MM.1S (cell line): ENCODE results near the gene COL13A1.

ENCODE experiments used
- DNase-seq: peaks from one replicate; pipeline ENCODE4 v3.0.0-alpha.2; 2015
- H2AFZ ChIP-seq: fragments of 300-600 bp; sonication (generic); 2 replicates; pipeline ENCODE4 v1.6.0; 2016; ENCODE audit warnings: antibody characterized with exemption, low read length
- H3F3A ChIP-seq: fragments of 300-600 bp; sonication (generic); 2 replicates; pipeline ENCODE4 v1.6.1; 2016; ENCODE audit warnings: mild to moderate bottlenecking, antibody characterized with exemption, low read length, moderate library complexity, mixed read lengths; ENCODE audit not compliant: insufficient read depth
- H3K27ac ChIP-seq: fragments of 300-600 bp; sonication (generic); 2 replicates; pipeline ENCODE4 v1.5.1; 2016; ENCODE audit warnings: mild to moderate bottlenecking, low read length
- H3K27me3 ChIP-seq: fragments of 300-600 bp; sonication (generic); replicated peaks from 2 replicates; pipeline ENCODE4 v1.6.0; 2016; ENCODE audit warnings: low read length; ENCODE audit not compliant: insufficient read depth
- H3K36me3 ChIP-seq: fragments of 300-600 bp; sonication (generic); replicated peaks from 2 replicates; pipeline ENCODE4 v1.6.1; 2016; ENCODE audit warnings: mild to moderate bottlenecking, low read length, mixed read lengths; ENCODE audit not compliant: insufficient read depth
- H3K4me1 ChIP-seq: fragments of 300-600 bp; sonication (generic); 2 replicates; pipeline ENCODE4 v1.6.1; 2016; ENCODE audit warnings: low read length, mixed read lengths
- H3K4me2 ChIP-seq: fragments of 300-600 bp; sonication (generic); 2 replicates; pipeline ENCODE4 v1.6.0; 2016; ENCODE audit warnings: low read depth, low read length
- H3K4me3 ChIP-seq: fragments of 300-600 bp; sonication (generic); 2 replicates; pipeline ENCODE4 v1.5.1; 2016; ENCODE audit warnings: low read length, mixed read lengths
- H3K79me2 ChIP-seq: fragments of 300-600 bp; sonication (generic); 2 replicates; pipeline ENCODE4 v1.6.1; 2016; ENCODE audit warnings: mixed run types, low read length, mixed read lengths
- H3K9ac ChIP-seq: fragments of 300-600 bp; sonication (generic); 2 replicates; pipeline ENCODE4 v1.6.1; 2016; ENCODE audit warnings: low read length, mixed read lengths
- H3K9me2 ChIP-seq: fragments of 300-600 bp; sonication (generic); replicated peaks from 2 replicates; pipeline ENCODE4 v1.6.1; 2016; ENCODE audit warnings: mild to moderate bottlenecking, low read length, mixed read lengths; ENCODE audit not compliant: insufficient read depth
- H3K9me3 ChIP-seq: fragments of 300-600 bp; sonication (generic); replicated peaks from 2 replicates; pipeline ENCODE4 v1.6.1; 2016; ENCODE audit warnings: mild to moderate bottlenecking, low read length, mixed read lengths; ENCODE audit not compliant: insufficient read depth
- H4K20me1 ChIP-seq: fragments of 300-600 bp; sonication (generic); 2 replicates; pipeline ENCODE4 v1.6.1; 2016; ENCODE audit warnings: mild to moderate bottlenecking, low read length, moderate library complexity, mixed read lengths; ENCODE audit not compliant: insufficient read depth
- EZH2 ChIP-seq: fragments of 300-600 bp; sonication (generic); optimal IDR thresholded peaks from 2 replicates; pipeline ENCODE3; 2017; ENCODE audit warnings: low read depth, mild to moderate bottlenecking, antibody characterized with exemption, low read length, mixed read lengths
- EZH2phosphoT487 ChIP-seq: fragments of 300-600 bp; sonication (generic); IDR thresholded peaks from 2 replicates; pipeline ENCODE4 v1.6.1; 2018; ENCODE audit warnings: antibody characterized with exemption, low read length
- TF ChIP-seq, protein P1 (sequence below): fragments of 300-600 bp; sonication (generic); IDR thresholded peaks from 2 replicates; pipeline ENCODE4 v1.5.1; 2016; ENCODE audit warnings: antibody characterized with exemption, low read length, mixed read lengths

The COL13A1 gene

DNA sequence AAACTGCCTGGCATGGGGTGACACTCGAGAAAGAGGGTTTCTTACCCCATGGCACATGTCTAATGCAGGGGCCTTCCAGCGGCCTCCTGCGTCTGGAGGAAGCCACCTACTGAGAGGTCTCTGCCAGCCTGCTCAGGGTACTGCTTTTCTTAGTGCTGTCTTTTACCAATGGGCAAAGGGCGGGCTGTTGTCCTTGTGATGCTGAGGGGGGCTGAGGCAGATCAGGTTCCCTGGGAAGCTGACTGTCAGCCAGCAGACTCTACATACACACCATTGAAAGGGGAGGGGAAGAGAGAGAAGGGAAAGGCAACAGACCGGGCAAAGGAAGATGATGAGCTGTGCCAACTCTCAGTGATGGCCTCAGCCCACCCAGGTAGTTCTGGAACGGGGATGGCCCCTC lies 48.7 kb downstream of the COL13A1 start:
- Histone ChIP-seq H2AFZ (no peak overlapping the region), H3K9me2 (no peaks in the 10 kb centered on the region), H3K4me2 (no peak overlapping the region), H3F3A (no peaks in the 10 kb centered on the region), H3K27me3 (peaks cover 49% of the 10 kb centered on the region), H3K79me2 (no peaks in the 10 kb centered on the region), H3K4me3 (no peak overlapping the region), H3K9ac (no peak overlapping the region), H3K4me1 (no peaks in the 10 kb centered on the region), H3K9me3 (no peaks in the 10 kb centered on the region), H3K36me3 (no peaks in the 10 kb centered on the region), H3K27ac (no peak overlapping the region), H4K20me1 (no peaks in the 10 kb centered on the region)
- DNase-seq: no peak
- no peak for TF ChIP-seq EZH2
- TF ChIP-seq, protein P1, sequence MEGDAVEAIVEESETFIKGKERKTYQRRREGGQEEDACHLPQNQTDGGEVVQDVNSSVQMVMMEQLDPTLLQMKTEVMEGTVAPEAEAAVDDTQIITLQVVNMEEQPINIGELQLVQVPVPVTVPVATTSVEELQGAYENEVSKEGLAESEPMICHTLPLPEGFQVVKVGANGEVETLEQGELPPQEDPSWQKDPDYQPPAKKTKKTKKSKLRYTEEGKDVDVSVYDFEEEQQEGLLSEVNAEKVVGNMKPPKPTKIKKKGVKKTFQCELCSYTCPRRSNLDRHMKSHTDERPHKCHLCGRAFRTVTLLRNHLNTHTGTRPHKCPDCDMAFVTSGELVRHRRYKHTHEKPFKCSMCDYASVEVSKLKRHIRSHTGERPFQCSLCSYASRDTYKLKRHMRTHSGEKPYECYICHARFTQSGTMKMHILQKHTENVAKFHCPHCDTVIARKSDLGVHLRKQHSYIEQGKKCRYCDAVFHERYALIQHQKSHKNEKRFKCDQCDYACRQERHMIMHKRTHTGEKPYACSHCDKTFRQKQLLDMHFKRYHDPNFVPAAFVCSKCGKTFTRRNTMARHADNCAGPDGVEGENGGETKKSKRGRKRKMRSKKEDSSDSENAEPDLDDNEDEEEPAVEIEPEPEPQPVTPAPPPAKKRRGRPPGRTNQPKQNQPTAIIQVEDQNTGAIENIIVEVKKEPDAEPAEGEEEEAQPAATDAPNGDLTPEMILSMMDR: no peak
- no peak for TF ChIP-seq EZH2phosphoT487

DNA sequence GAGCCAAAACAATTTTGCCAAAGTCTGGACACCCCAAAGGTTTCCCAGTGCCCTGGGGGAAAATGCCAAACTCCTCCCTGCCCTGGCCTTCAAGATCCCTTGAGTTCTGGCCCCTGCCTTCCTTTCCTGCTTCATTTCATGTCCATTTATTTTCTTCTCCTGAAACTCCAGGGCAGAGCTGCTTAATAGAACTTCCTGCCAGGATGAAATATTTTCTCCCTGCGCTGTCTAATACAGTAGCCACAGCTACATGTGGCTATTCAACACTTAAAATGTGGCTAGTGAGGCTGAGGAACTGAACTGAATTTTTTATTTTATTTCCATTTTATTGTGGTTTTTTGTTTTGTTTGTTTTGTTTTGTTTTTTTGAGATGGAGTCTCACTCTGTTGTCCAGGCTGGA lies 49.6 kb downstream of the COL13A1 start:
- Histone ChIP-seq H3K4me3 (no peak overlapping the region), H3K36me3 (no peaks in the 10 kb centered on the region), H3K4me1 (no peaks in the 10 kb centered on the region), H3K27me3 (peaks cover 43% of the 10 kb centered on the region), H4K20me1 (no peaks in the 10 kb centered on the region), H2AFZ (no peak overlapping the region), H3K27ac (no peak overlapping the region), H3K4me2 (no peak overlapping the region), H3K9ac (no peak overlapping the region), H3F3A (no peaks in the 10 kb centered on the region), H3K9me2 (no peaks in the 10 kb centered on the region), H3K79me2 (no peaks in the 10 kb centered on the region), H3K9me3 (no peaks in the 10 kb centered on the region)
- TF ChIP-seq EZH2 (no peak), EZH2phosphoT487 (no peak)
- TF ChIP-seq, protein P1: no peak
- no peak for DNase-seq

- H3K4me2 ChIP-seq: no peak overlapping the region
- no peak overlapping the region for H3K9ac ChIP-seq
- no peaks in the 10 kb centered on the region for H3K4me1 ChIP-seq
- no peaks in the 10 kb centered on the region for H3K36me3 ChIP-seq
- no peaks in the 10 kb centered on the region for H3K9me3 ChIP-seq
- no peak overlapping the region for H2AFZ ChIP-seq
- H3K9me2 ChIP-seq: no peaks in the 10 kb centered on the region
- DNase-seq: no peak
- no peaks in the 10 kb centered on the region for H4K20me1 ChIP-seq
- H3K27me3 ChIP-seq: peaks cover 27% of the 10 kb centered on the region
- TF ChIP-seq, protein P1: no peak
- H3K79me2 ChIP-seq: no peaks in the 10 kb centered on the region
- H3K4me3 ChIP-seq: no peak overlapping the region
- no peak overlapping the region for H3K27ac ChIP-seq
- H3F3A ChIP-seq: no peaks in the 10 kb centered on the region
Measured at GRCh38 chr10:69853064-69853463, 51.4 kb downstream of the COL13A1 start.
